IgD-negative memory B cell (primary cell): ENCODE results near the gene OR2AT4. TPM values are rescaled to one million over a fixed set of nuclear protein-coding genes. Genes with fewer than 3 reads are reported as not detected.
A peak's percentile ranks its signal among the peaks of the same experiment; 100 is the strongest.

Experiments used
- H3K27ac Mint-ChIP-seq, 3 donors: one replicate each; pipeline ENCODE4 v1.8.0; 2020 to 2022; ENCODE audit warnings: mild to moderate bottlenecking in 3 of 3, mixed read lengths in 3 of 3, moderate library complexity in 1 of 3
- H3K27me3 Mint-ChIP-seq: one replicate; pipeline ENCODE4 v1.8.0; 2021; ENCODE audit warnings: mixed read lengths
- H3K36me3 Mint-ChIP-seq: one replicate; pipeline ENCODE4 v1.8.0; 2020; ENCODE audit warnings: mild to moderate bottlenecking, mixed read lengths
- H3K4me1 Mint-ChIP-seq, 3 donors: one replicate each; pipeline ENCODE4 v1.8.0; 2020 to 2022; ENCODE audit warnings: mixed read lengths in 3 of 3, mild to moderate bottlenecking in 1 of 3
- H3K4me3 Mint-ChIP-seq, 4 donors: one replicate each; pipeline ENCODE4 v1.8.0; 2020 to 2022; ENCODE audit warnings: mild to moderate bottlenecking in 4 of 4, mixed read lengths in 4 of 4, moderate library complexity in 3 of 4
- H3K9me3 Mint-ChIP-seq, 3 donors: one replicate each; pipeline ENCODE4 v1.8.0; 2020 to 2021; ENCODE audit warnings: mixed read lengths in 3 of 3, mild to moderate bottlenecking in 1 of 3
- polyA plus RNA-seq: library from polyadenylated mRNA; unstranded; fragments of 300-500 nt; fragmentation: Illumina TruSeq; gene quantifications from one replicate; pipeline ENCODE4 v1.2.3, GENCODE V29; 2021

OR2AT4 gene
- not detected for polyA plus RNA-seq

GRCh38 chr11:75096456-75097172, at the start of gene OR2AT4:
OR2AT4 (minus strand) TSS chr11:75096876.
- Mint-ChIP-seq H3K27ac (no peak within 1 kb of the TSS), H3K4me1 (peaks cover 0 to 1% (median 0%) of the 10 kb centered on the region in 3 donors), H3K27me3 (peaks cover 13% of the 10 kb centered on the region), H3K36me3 (no peaks in the 10 kb centered on the region), H3K4me3 (no peak within 1 kb of the TSS), H3K9me3 (peaks cover 3 to 6% (median 4%) of the 10 kb centered on the region in 3 donors)

GRCh38 chr11:75145972-75146519, 49.4 kb upstream of the OR2AT4 start:
- Mint-ChIP-seq H3K9me3 (no peaks in the 10 kb centered on the region), H3K36me3 (no peaks in the 10 kb centered on the region), H3K4me3 (no peak overlapping the region), H3K4me1 (peaks cover 12 to 16% (median 14%) of the 10 kb centered on the region in 3 donors), H3K27ac (no peak overlapping the region), H3K27me3 (peaks cover 6% of the 10 kb centered on the region)

- no peak overlapping the region for H3K4me3 Mint-ChIP-seq
- peaks cover 12 to 20% (median 14%) of the 10 kb centered on the region in 3 donors for H3K4me1 Mint-ChIP-seq
- H3K27ac Mint-ChIP-seq, result no peak overlapping the region
- no peaks in the 10 kb centered on the region for H3K36me3 Mint-ChIP-seq
- H3K27me3 Mint-ChIP-seq, result peaks cover 6% of the 10 kb centered on the region
- no peaks in the 10 kb centered on the region for H3K9me3 Mint-ChIP-seq
These were observed 48.7 kb upstream of the OR2AT4 start for GRCh38 chr11:75145196-75145971.

- Mint-ChIP-seq H3K9me3 (no peaks in the 10 kb centered on the region), H3K27ac (no peak overlapping the region), H3K27me3 (peaks cover 6% of the 10 kb centered on the region), H3K4me1 (peaks cover 12 to 20% (median 14%) of the 10 kb centered on the region in 3 donors), H3K4me3 (no peak overlapping the region), H3K36me3 (no peaks in the 10 kb centered on the region)
These were observed 48.0 kb upstream of the OR2AT4 start for GRCh38 chr11:75144716-75145014.

- H3K9me3 Mint-ChIP-seq, result no peaks in the 10 kb centered on the region
- no peak overlapping the region for H3K27ac Mint-ChIP-seq
- peak overlapping the region in 1 of 4 donors; percentile 71 for H3K4me3 Mint-ChIP-seq
- no peaks in the 10 kb centered on the region for H3K36me3 Mint-ChIP-seq
- peaks cover 14 to 20% (median 19%) of the 10 kb centered on the region in 3 donors for H3K4me1 Mint-ChIP-seq
- peaks cover 4% of the 10 kb centered on the region for H3K27me3 Mint-ChIP-seq
These were observed 46.7 kb upstream of the OR2AT4 start for GRCh38 chr11:75143420-75143731.

- Mint-ChIP-seq H3K9me3 (no peaks in the 10 kb centered on the region), H3K27ac (no peak overlapping the region), H3K4me3 (peak overlapping the region in 1 of 4 donors; percentile 71), H3K4me1 (peaks cover 14 to 20% (median 19%) of the 10 kb centered on the region in 3 donors), H3K36me3 (no peaks in the 10 kb centered on the region), H3K27me3 (peaks cover 4% of the 10 kb centered on the region)
These were observed 46.2 kb upstream of the OR2AT4 start for GRCh38 chr11:75142714-75143419.

GRCh38 chr11:75141166-75141565, 44.5 kb upstream of the OR2AT4 start:
- H3K36me3 Mint-ChIP-seq, result no peaks in the 10 kb centered on the region
- peaks cover 14 to 20% (median 19%) of the 10 kb centered on the region in 3 donors for H3K4me1 Mint-ChIP-seq
- H3K27me3 Mint-ChIP-seq, result peaks cover 4% of the 10 kb centered on the region
- no peaks in the 10 kb centered on the region for H3K9me3 Mint-ChIP-seq
- H3K27ac Mint-ChIP-seq, result peak overlapping the region in 1 of 3 donors; percentile 15
- no peak overlapping the region for H3K4me3 Mint-ChIP-seq

- no peaks in the 10 kb centered on the region for H3K9me3 Mint-ChIP-seq
- peaks cover 4% of the 10 kb centered on the region for H3K27me3 Mint-ChIP-seq
- peaks cover 14 to 20% (median 19%) of the 10 kb centered on the region in 3 donors for H3K4me1 Mint-ChIP-seq
- no peak overlapping the region for H3K4me3 Mint-ChIP-seq
- peak overlapping the region in 1 of 3 donors; percentile 42 for H3K27ac Mint-ChIP-seq
- H3K36me3 Mint-ChIP-seq, result no peaks in the 10 kb centered on the region
These were observed 43.8 kb upstream of the OR2AT4 start for GRCh38 chr11:75140269-75141138.

- H3K9me3 Mint-ChIP-seq, result no peaks in the 10 kb centered on the region
- H3K36me3 Mint-ChIP-seq, result no peaks in the 10 kb centered on the region
- H3K4me1 Mint-ChIP-seq, result peaks cover 2 to 4% (median 3%) of the 10 kb centered on the region in 3 donors
- H3K27me3 Mint-ChIP-seq, result peaks cover 9% of the 10 kb centered on the region
- no peak overlapping the region for H3K4me3 Mint-ChIP-seq
- H3K27ac Mint-ChIP-seq, result no peak overlapping the region
These were observed 39.0 kb upstream of the OR2AT4 start for GRCh38 chr11:75135651-75136050.

- Mint-ChIP-seq H3K27ac (no peak overlapping the region), H3K4me3 (no peak overlapping the region), H3K27me3 (peaks cover 9% of the 10 kb centered on the region), H3K36me3 (no peaks in the 10 kb centered on the region), H3K9me3 (no peaks in the 10 kb centered on the region), H3K4me1 (peaks cover 0 to 4% (median 2%) of the 10 kb centered on the region in 3 donors)
These were observed 38.5 kb upstream of the OR2AT4 start for GRCh38 chr11:75135021-75135650.

- Mint-ChIP-seq H3K27ac (no peak overlapping the region), H3K27me3 (peaks cover 12% of the 10 kb centered on the region), H3K36me3 (peaks cover 1% of the 10 kb centered on the region), H3K9me3 (no peaks in the 10 kb centered on the region), H3K4me1 (no peaks in the 10 kb centered on the region), H3K4me3 (no peak overlapping the region)
These were observed 37.3 kb upstream of the OR2AT4 start for GRCh38 chr11:75133976-75134375.

- no peak overlapping the region for H3K4me3 Mint-ChIP-seq
- H3K27me3 Mint-ChIP-seq, result peaks cover 18% of the 10 kb centered on the region
- no peaks in the 10 kb centered on the region for H3K4me1 Mint-ChIP-seq
- no peaks in the 10 kb centered on the region for H3K9me3 Mint-ChIP-seq
- H3K36me3 Mint-ChIP-seq, result peaks cover 3% of the 10 kb centered on the region
- peak overlapping the region in 1 of 3 donors; percentile 46 for H3K27ac Mint-ChIP-seq
These were observed 35.4 kb upstream of the OR2AT4 start for GRCh38 chr11:75132080-75132479.

- H3K4me3 Mint-ChIP-seq, result no peak overlapping the region
- H3K36me3 Mint-ChIP-seq, result peaks cover 3% of the 10 kb centered on the region
- H3K27me3 Mint-ChIP-seq, result peaks cover 15% of the 10 kb centered on the region
- H3K4me1 Mint-ChIP-seq, result no peaks in the 10 kb centered on the region
- peaks cover 0 to 2% (median 0%) of the 10 kb centered on the region in 3 donors for H3K9me3 Mint-ChIP-seq
- no peak overlapping the region for H3K27ac Mint-ChIP-seq
These were observed 29.9 kb upstream of the OR2AT4 start for GRCh38 chr11:75126564-75126963.

GRCh38 chr11:75118577-75118976, 21.9 kb upstream of the OR2AT4 start:
- no peaks in the 10 kb centered on the region for H3K4me1 Mint-ChIP-seq
- H3K36me3 Mint-ChIP-seq, result no peaks in the 10 kb centered on the region
- H3K27me3 Mint-ChIP-seq, result peaks cover 2% of the 10 kb centered on the region
- no peak overlapping the region for H3K27ac Mint-ChIP-seq
- H3K4me3 Mint-ChIP-seq, result no peak overlapping the region
- H3K9me3 Mint-ChIP-seq, result peaks cover 4 to 14% (median 10%) of the 10 kb centered on the region in 3 donors
